OCI-LY7 (cell line): ENCODE measurements around the gene NHERF2.

ENCODE experiments used
- CTCF ChIP-seq: fragments of 200-600 bp; sonication (generic); conservative IDR thresholded peaks from 2 replicates; pipeline ENCODE4 v1.5.1; 2014; ENCODE audit warnings: mild to moderate bottlenecking, antibody characterized with exemption, low read length, moderate library complexity, mixed read lengths
- EZH2phosphoT487 ChIP-seq: fragments of 200-600 bp; sonication (generic); IDR thresholded peaks from 2 replicates; pipeline ENCODE4 v1.6.1; 2018; ENCODE audit warnings: low read depth, borderline replicate concordance, mild to moderate bottlenecking, mixed run types, antibody characterized with exemption, low read length, moderate library complexity, mixed read lengths

DNA sequence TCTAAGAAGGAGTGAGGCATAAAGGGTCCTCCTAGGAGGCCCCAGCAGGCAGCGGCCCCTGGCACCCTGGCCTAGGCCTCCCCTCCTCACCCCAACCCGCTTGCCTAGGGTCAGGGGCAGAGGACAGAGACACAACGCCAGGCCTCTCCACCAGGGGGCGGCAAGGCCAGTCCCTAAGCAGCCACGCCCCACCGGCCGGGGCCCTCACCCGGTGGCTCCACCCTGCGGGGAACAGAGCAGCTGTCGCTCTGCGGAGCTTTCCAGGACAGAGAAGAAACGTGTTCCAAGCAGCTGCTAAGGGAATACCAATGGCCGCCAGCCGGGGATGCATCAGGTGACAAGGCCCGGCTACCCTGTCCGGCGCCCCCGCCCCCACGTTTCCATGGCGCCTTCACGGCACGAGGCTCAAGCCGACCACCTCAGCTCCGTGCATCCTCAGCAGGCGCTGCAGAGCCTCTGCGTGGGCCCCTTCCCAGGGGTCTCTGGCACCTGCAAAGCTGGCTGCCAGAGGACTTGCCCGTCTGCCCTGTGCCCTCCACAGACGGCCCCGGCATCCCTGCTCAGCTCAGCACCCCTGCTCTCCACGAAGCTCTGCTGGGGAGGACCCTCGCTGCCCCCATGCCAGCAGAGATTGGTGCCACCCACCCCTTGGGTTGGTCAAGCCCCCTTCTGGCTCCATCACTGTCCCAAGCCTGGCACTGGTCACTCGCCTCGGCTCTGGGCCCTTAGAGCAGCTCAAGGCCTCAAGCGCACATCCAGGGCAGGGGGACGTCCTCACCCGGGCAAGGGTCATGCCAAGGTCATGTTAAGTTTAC is 22.7 kb upstream of the NHERF2 start:
- peak; percentile 94 for TF ChIP-seq CTCF
- no peak for TF ChIP-seq EZH2phosphoT487
